A549 treated with Mapracorat at 1 μM for 4 hours (cell line): ENCODE results near the gene SORCS2. TPM values are rescaled to one million over a fixed set of nuclear protein-coding genes. Genes with fewer than 3 reads are reported as not detected.

Experiments
- total RNA-seq: library from RNA; stranded (reverse); fragments of 200-300 nt; extraction: Qiagen RNA extraction; gene quantifications from 5 replicates; pipeline ENCODE4 v1.2.3, GENCODE V29; 2022

SORCS2 gene
- total RNA-seq: 3.4 to 6.4 TPM (median 4.8 TPM) in 5 replicates

DNA sequence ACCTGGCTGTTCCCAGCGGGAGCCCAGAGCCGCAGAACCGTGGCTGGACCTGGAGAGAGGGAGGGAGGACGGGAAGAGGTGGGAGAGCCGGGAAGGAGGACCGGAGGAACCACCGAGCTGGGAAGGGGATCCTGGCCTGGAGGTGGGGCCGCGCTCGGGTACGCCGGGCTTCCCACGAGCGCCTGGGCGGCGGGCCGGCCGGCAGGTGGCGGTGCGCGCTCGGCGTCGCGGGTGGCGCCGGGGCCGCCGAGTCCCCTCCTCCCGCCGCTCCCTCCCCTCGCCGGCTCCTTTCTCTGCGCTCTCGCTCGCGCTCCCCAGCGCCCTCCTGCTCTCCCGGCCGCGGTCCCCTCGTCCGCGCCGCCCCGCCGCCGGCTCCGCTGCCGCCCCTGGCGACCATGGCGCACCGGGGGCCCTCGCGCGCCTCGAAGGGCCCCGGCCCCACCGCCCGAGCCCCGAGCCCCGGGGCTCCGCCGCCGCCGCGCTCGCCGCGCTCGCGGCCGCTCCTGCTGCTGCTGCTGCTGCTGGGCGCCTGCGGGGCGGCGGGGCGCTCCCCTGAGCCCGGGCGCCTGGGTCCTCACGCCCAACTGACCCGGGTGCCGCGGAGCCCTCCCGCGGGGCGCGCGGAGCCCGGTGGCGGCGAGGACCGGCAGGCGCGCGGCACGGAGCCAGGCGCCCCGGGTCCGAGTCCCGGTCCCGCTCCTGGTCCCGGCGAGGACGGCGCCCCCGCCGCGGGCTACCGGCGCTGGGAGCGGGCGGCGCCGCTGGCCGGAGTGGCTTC lies at the start of gene SORCS2:
SORCS2 (plus strand) TSS at position 287 of the 778 bp plus-strand sequence.

DNA sequence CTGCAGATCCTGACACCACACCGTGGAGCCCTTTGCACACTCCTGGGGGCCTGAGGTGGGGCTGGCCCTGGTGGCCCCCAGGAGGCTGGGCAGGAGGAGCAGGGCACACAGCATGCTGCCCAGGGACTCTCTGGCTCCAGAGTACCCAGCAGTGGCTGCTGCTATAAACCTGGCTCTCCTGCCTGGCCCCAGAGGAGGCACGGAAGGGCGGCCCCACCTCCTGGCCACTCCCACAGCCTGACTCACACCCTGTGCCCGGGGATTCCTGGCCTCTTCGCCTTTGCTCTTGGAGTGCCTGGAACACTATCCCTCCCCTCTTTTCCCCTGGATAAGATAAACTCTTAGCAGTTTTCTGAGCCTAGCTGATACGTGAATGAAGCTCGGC lies 242.4 kb downstream of the SORCS2 start, which contains the start of gene PSAPL1:
PSAPL1 (minus strand) TSS at position 165 of the 385 bp plus-strand sequence; CDS start at position 114, 51 bp downstream.

Other genes starting within 250 kb of the SORCS2 start
- 11.2 to 16.5 TPM (median 14.9 TPM) in 5 replicates for gene TADA2B, start 149.2 kb upstream of the SORCS2 start, total RNA-seq
- 59.1 to 72.2 TPM (median 65.9 TPM) in 5 replicates for gene GRPEL1, start 124.5 kb upstream of the SORCS2 start, total RNA-seq
- gene PSAPL1, start 242.4 kb downstream of the SORCS2 start, total RNA-seq: 0.13 to 0.28 TPM (median 0.22 TPM) in 5 replicates